NCI-H2196 (cell line): ENCODE data around the gene GULP1.
"Not testable (repeated sequence)": the region's sequence is repeated elsewhere in the genome, so short reads cannot be mapped to it uniquely, and the experiment has no call there.

Experiments
- DNase-seq: peaks from one replicate; lab custom pipeline; 2025; ENCODE audit not compliant: unreplicated experiment; lab: John Stamatoyannopoulos, UW

The GULP1 gene

GRCh38 chr2:188292348-188293239 is 920 bp downstream of the GULP1 start:
- no peak for DNase-seq

GRCh38 chr2:188293601-188294351 is 2.1 kb downstream of the GULP1 start:
- DNase-seq, result no peak

- DNase-seq, result no peak
Observed at GRCh38 chr2:188294352-188294926, 2.8 kb downstream of the GULP1 start.

GRCh38 chr2:188295067-188295685 is 3.5 kb downstream of the GULP1 start:
- no peak for DNase-seq

- no peak for DNase-seq
Observed at GRCh38 chr2:188297978-188298377, 6.3 kb downstream of the GULP1 start.

GRCh38 chr2:188298937-188299371 is 7.3 kb downstream of the GULP1 start:
- DNase-seq, result not testable (repeated sequence)

GRCh38 chr2:188303363-188304031 is 11.8 kb downstream of the GULP1 start:
- no peak for DNase-seq

GRCh38 chr2:188305271-188305670 is 13.6 kb downstream of the GULP1 start:
- DNase-seq, result no peak

- no peak for DNase-seq
Observed at GRCh38 chr2:188306271-188306670, 14.6 kb downstream of the GULP1 start.

- DNase-seq, result no peak
Observed at GRCh38 chr2:188307850-188308283, 16.2 kb downstream of the GULP1 start.

- no peak for DNase-seq
Observed at GRCh38 chr2:188308483-188308882, 16.8 kb downstream of the GULP1 start.

- no peak for DNase-seq
Observed at GRCh38 chr2:188309364-188309763, 17.7 kb downstream of the GULP1 start.

- no peak for DNase-seq
Observed at GRCh38 chr2:188314314-188315054, 22.8 kb downstream of the GULP1 start.

GRCh38 chr2:188315750-188316149 is 24.1 kb downstream of the GULP1 start:
- no peak for DNase-seq

GRCh38 chr2:188316342-188316741 is 24.7 kb downstream of the GULP1 start:
- no peak for DNase-seq

GRCh38 chr2:188316791-188317423 is 25.2 kb downstream of the GULP1 start:
- no peak for DNase-seq

- DNase-seq, result no peak
Observed at GRCh38 chr2:188318161-188318749, 26.6 kb downstream of the GULP1 start.

GRCh38 chr2:188319838-188320237 is 28.2 kb downstream of the GULP1 start:
- no peak for DNase-seq

- DNase-seq, result no peak
Observed at GRCh38 chr2:188320861-188321260, 29.2 kb downstream of the GULP1 start.
